ENCODE data around the gene JUP. TPM values are rescaled to one million over a fixed set of nuclear protein-coding genes. Genes with fewer than 3 reads are reported as not detected.

JUP gene
- total RNA-seq, 1 donor = 29.8 TPM

DNA sequence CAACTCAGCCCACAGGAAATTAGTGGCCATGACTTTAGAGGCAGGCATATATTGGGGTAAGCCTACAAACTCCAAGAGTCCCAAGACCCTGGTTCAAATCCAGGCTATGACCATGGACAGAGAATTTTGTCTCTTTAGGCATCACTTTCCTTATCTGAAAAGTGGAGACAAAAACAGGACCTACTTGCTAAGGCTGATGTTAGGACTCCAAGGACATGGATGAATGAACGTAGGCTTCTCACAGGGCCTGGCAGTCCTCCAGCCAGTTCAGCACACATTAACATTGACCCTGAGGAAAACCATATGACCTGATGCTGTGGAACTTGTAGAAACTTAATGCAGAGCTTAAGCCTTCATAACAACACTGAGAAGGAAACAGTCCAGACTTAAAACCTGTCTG, 27.7 kb upstream of the JUP start:
- DNase-seq (ENCODE audit: low read depth) = peak; percentile 82
- peak overlapping the region; percentile 95 for H3K4me3 ChIP-seq (ENCODE audit: low read depth, low read length)

DNA sequence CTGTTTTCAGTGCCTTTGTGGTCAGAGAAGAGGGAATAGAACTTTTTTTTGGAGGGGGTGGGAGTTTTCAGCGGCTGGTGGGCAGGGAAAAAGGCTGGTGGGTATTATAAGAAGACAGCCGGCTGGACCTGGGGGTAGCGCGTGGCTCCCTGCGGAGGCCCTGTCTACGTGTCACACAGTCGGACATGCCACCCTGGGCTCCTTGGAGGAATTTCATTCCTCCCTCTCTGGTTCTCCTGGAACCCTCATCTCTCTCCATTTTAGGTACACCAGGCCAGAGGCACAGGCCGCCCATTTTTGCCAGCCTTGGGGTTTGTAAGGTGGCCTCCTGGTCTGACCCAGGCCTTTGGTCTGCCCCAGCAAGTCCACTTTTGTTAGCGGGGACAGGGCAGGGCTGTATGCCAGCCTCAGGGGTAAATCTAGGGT, 27.2 kb upstream of the JUP start:
- DNase-seq (ENCODE audit: low read depth) = peak; percentile 23
- H3K4me3 ChIP-seq (ENCODE audit: low read depth, low read length) = peak overlapping the region; percentile 95
- TF ChIP-seq, protein P1, sequence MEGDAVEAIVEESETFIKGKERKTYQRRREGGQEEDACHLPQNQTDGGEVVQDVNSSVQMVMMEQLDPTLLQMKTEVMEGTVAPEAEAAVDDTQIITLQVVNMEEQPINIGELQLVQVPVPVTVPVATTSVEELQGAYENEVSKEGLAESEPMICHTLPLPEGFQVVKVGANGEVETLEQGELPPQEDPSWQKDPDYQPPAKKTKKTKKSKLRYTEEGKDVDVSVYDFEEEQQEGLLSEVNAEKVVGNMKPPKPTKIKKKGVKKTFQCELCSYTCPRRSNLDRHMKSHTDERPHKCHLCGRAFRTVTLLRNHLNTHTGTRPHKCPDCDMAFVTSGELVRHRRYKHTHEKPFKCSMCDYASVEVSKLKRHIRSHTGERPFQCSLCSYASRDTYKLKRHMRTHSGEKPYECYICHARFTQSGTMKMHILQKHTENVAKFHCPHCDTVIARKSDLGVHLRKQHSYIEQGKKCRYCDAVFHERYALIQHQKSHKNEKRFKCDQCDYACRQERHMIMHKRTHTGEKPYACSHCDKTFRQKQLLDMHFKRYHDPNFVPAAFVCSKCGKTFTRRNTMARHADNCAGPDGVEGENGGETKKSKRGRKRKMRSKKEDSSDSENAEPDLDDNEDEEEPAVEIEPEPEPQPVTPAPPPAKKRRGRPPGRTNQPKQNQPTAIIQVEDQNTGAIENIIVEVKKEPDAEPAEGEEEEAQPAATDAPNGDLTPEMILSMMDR (IDR thresholded peaks at IDR 0.05; ENCODE audit: insufficient read depth, low read depth, low read length) = no peak

More for the DNA sequence above, 27.7 kb upstream of the JUP start:
- TF ChIP-seq, protein P1 (IDR thresholded peaks at IDR 0.05; ENCODE audit: insufficient read depth, low read depth, low read length) = no peak

DNA sequence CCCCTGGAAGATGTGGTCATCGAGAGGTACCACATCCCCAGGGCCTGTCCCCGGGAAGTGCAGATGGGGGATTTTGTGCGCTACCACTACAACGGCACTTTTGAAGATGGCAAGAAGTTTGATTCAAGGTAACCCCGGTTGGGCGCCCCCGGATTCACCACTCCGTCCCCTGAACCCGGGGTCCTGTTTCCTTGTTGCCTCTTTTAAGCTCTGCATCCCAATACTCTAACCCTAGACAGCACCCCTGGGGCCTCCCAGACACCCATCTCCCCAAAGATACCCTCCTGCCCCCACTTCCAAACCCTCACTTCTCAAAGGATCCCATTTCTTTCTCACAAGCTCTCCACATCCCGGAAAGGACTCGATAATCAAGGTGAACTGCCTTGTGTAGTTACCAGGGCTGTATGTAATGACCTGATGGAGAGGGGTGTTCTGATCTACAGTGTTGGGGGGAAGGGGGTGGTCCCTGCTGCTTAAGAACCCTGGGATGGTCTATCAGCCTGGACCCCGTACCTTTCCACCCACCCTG, 26.7 kb upstream of the JUP start:
- peak; percentile 11 for DNase-seq (ENCODE audit: low read depth)
- TF ChIP-seq, protein P1 (IDR thresholded peaks at IDR 0.05; ENCODE audit: insufficient read depth, low read depth, low read length) = no peak

DNA sequence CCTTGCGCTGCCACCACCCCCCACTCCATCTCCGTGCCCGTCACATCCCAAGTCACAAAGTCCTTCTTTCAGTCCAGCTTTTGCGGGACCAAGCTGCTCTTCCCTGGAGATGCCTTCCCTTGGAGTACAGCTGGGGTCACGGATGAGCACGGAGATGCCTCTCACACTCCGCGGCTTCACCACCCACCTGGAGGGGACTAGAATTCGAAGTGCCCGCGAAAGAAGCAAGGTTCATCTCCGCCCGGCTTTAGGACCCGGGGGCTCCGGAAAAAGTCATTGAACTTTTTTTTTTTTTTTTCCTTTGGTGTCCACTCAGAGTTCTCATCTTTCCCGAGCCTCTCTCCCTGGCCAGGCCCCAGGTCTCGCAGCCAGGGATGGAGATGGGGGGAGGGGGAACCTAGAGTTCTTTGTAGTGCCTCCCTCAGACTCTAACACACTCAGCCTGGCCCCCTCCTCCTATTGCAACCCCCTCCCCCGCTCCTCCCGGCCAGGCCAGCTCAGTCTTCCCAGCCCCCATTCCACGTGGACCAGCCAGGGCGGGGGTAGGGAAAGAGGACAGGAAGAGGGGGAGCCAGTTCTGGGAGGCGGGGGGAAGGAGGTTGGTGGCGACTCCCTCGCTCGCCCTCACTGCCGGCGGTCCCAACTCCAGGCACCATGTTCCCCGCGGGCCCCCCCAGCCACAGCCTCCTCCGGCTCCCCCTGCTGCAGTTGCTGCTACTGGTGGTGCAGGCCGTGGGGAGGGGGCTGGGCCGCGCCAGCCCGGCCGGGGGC, 26.1 kb upstream of the JUP start, which contains the start of gene FKBP10:
TSS of gene FKBP10 (plus strand) at position 624 of the 771 bp plus-strand sequence. CDS start at position 655, 31 bp downstream.
- peak within 1 kb of the TSS; percentile 95 for H3K4me3 ChIP-seq (ENCODE audit: low read depth, low read length)
- peak; percentile 92 for DNase-seq (ENCODE audit: low read depth)
- TF ChIP-seq, protein P1 (IDR thresholded peaks at IDR 0.05; ENCODE audit: insufficient read depth, low read depth, low read length) = no peak

More for the DNA sequence above, 26.7 kb upstream of the JUP start:
- H3K4me3 ChIP-seq (ENCODE audit: low read depth, low read length) = peak overlapping the region; percentile 95

DNA sequence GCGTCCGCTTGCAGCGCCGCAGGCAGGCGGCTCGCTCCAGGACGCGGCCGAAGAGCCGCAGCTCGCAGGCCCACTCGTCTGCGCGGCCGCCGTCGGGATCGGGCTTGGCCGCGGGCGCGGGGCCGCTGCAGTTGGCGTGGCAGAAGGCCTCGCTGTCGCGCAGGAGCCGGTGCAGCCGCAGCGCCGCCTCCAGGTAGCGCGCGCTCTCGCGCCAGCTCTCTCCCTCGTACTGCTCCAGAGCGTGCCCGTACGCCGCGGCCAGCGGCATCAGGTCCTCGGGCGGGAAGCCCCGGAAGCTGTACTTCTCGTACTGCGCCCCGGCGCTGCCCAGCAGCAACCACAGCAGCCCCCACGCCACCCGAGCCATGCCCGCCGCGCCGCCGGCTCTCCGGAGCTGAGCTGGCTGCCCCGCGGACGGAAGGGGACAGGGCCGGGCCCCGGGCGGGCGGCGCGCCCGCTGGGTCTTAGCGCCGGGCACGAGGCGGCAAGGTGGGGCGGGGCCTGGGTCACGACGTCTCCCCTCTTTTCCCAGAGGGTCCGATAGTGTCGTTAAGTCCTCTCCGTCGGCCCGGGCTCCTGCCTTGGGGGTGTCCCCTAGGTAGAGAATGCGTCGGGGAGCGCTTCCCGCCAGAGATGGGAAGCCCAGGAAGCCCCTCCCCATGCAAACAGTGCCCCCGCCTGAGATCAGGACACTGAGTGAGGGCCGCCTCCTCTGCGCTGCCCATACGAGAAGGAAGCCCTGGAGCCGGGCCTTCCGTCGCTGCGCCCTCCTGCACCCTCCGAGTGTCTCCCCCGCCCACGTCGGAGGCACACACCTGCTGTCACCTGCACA, 25.3 kb upstream of the JUP start, which contains the start of gene P3H4:
TSS of gene P3H4 (minus strand) at position 401 of the 832 bp plus-strand sequence. CDS start at position 367, 34 bp downstream.
- TF ChIP-seq, protein P1 (IDR thresholded peaks at IDR 0.05; ENCODE audit: insufficient read depth, low read depth, low read length) = peak; percentile 57
- H3K4me3 ChIP-seq (ENCODE audit: low read depth, low read length) = peak within 1 kb of the TSS; percentile 95
- peak; percentile 83 for DNase-seq (ENCODE audit: low read depth)

Measured in fibroblast of villous mesenchyme (primary cell).